Measurements from ENCODE around the gene TMEM209. TPM values are rescaled to one million over a fixed set of nuclear protein-coding genes. Genes with fewer than 3 reads are reported as not detected.
"Not testable (repeated sequence)": the region's sequence is repeated elsewhere in the genome, so short reads cannot be mapped to it uniquely, and the experiment has no call there.

The TMEM209 gene
- polyA plus RNA-seq, 3 donors from 2014 or later: 21.6 to 41.1 (median 39.9) TPM

- Mint-ChIP-seq H3K9me3 (no peaks in the 10 kb centered on the region), H3K27ac (no peak overlapping the region), H3K27me3 (ENCODE audit: low read depth in 3 of 3) (peaks cover 1 to 4% (median 1%) of the 10 kb centered on the region in 3 donors), H3K36me3 (no peaks in the 10 kb centered on the region), H3K4me3 (no peak overlapping the region), H3K4me1 (no peaks in the 10 kb centered on the region)
- DNase-seq: no peak
Observed at GRCh38 chr7:130228840-130229502, 23.8 kb upstream of the TMEM209 start.

- no peak for DNase-seq
- Mint-ChIP-seq H3K4me3 (no peak overlapping the region), H3K36me3 (no peaks in the 10 kb centered on the region), H3K27ac (no peak overlapping the region), H3K9me3 (no peaks in the 10 kb centered on the region), H3K4me1 (no peaks in the 10 kb centered on the region), H3K27me3 (ENCODE audit: low read depth in 3 of 3) (peaks cover 1 to 5% (median 4%) of the 10 kb centered on the region in 3 donors)
Observed at GRCh38 chr7:130227883-130228575, 22.8 kb upstream of the TMEM209 start.

GRCh38 chr7:130226333-130226732 is 21.1 kb upstream of the TMEM209 start:
- DNase-seq: no peak
- peaks cover 0 to 5% (median 4%) of the 10 kb centered on the region in 3 donors for H3K27me3 Mint-ChIP-seq (ENCODE audit: low read depth in 3 of 3)
- no peaks in the 10 kb centered on the region for H3K36me3 Mint-ChIP-seq
- no peaks in the 10 kb centered on the region for H3K9me3 Mint-ChIP-seq
- no peaks in the 10 kb centered on the region for H3K4me1 Mint-ChIP-seq
- H3K27ac Mint-ChIP-seq: no peak overlapping the region
- no peak overlapping the region for H3K4me3 Mint-ChIP-seq

- not testable (repeated sequence) for H3K27ac Mint-ChIP-seq; H3K4me1 Mint-ChIP-seq; H3K4me3 Mint-ChIP-seq; H3K36me3 Mint-ChIP-seq; H3K27me3 Mint-ChIP-seq (ENCODE audit: low read depth in 3 of 3); DNase-seq; H3K9me3 Mint-ChIP-seq
Observed at GRCh38 chr7:130224923-130225322, 19.7 kb upstream of the TMEM209 start.

- no peaks in the 10 kb centered on the region for H3K36me3 Mint-ChIP-seq
- H3K4me3 Mint-ChIP-seq: no peak overlapping the region
- H3K4me1 Mint-ChIP-seq: no peaks in the 10 kb centered on the region
- no peaks in the 10 kb centered on the region for H3K9me3 Mint-ChIP-seq
- peaks cover 0 to 5% (median 2%) of the 10 kb centered on the region in 3 donors for H3K27me3 Mint-ChIP-seq (ENCODE audit: low read depth in 3 of 3)
- peak overlapping the region in 1 of 6 donors; percentile 69 for H3K27ac Mint-ChIP-seq
- DNase-seq: no peak
Observed at GRCh38 chr7:130224210-130224609, 19.0 kb upstream of the TMEM209 start.

GRCh38 chr7:130223646-130224045 is 18.4 kb upstream of the TMEM209 start:
- H3K4me1 Mint-ChIP-seq: no peaks in the 10 kb centered on the region
- peak overlapping the region in 1 of 6 donors; percentile 69 for H3K27ac Mint-ChIP-seq
- peaks cover 0 to 5% (median 2%) of the 10 kb centered on the region in 3 donors for H3K27me3 Mint-ChIP-seq (ENCODE audit: low read depth in 3 of 3)
- H3K4me3 Mint-ChIP-seq: no peak overlapping the region
- no peaks in the 10 kb centered on the region for H3K9me3 Mint-ChIP-seq
- no peak for DNase-seq
- H3K36me3 Mint-ChIP-seq: no peaks in the 10 kb centered on the region

GRCh38 chr7:130221746-130222145 is 16.5 kb upstream of the TMEM209 start:
- Mint-ChIP-seq H3K4me1 (no peaks in the 10 kb centered on the region), H3K27ac (no peak overlapping the region), H3K36me3 (no peaks in the 10 kb centered on the region), H3K4me3 (no peak overlapping the region), H3K9me3 (no peaks in the 10 kb centered on the region), H3K27me3 (ENCODE audit: low read depth in 3 of 3) (peaks cover 2 to 5% (median 2%) of the 10 kb centered on the region in 3 donors)
- DNase-seq: no peak

- no peak for DNase-seq
- H3K4me3 Mint-ChIP-seq: no peak overlapping the region
- H3K27me3 Mint-ChIP-seq (ENCODE audit: low read depth in 3 of 3): peaks cover 0 to 5% (median 2%) of the 10 kb centered on the region in 3 donors
- H3K27ac Mint-ChIP-seq: no peak overlapping the region
- no peaks in the 10 kb centered on the region for H3K4me1 Mint-ChIP-seq
- no peaks in the 10 kb centered on the region for H3K9me3 Mint-ChIP-seq
- H3K36me3 Mint-ChIP-seq: no peaks in the 10 kb centered on the region
Observed at GRCh38 chr7:130219871-130220270, 14.7 kb upstream of the TMEM209 start.

GRCh38 chr7:130218806-130219620 is 13.8 kb upstream of the TMEM209 start:
- Mint-ChIP-seq H3K27ac (no peak overlapping the region), H3K4me3 (no peak overlapping the region)
- no peak for DNase-seq

GRCh38 chr7:130216750-130217149 is 11.5 kb upstream of the TMEM209 start:
- Mint-ChIP-seq H3K9me3 (no peaks in the 10 kb centered on the region), H3K36me3 (no peaks in the 10 kb centered on the region), H3K4me1 (no peaks in the 10 kb centered on the region), H3K27me3 (ENCODE audit: low read depth in 3 of 3) (peaks cover 0 to 2% (median 0%) of the 10 kb centered on the region in 3 donors), H3K27ac (no peak overlapping the region), H3K4me3 (no peak overlapping the region)
- no peak for DNase-seq

More at GRCh38 chr7:130218806-130219620, 13.8 kb upstream of the TMEM209 start:
- no peaks in the 10 kb centered on the region for H3K9me3 Mint-ChIP-seq
- no peaks in the 10 kb centered on the region for H3K36me3 Mint-ChIP-seq
- H3K4me1 Mint-ChIP-seq: no peaks in the 10 kb centered on the region
- peaks cover 0 to 4% (median 2%) of the 10 kb centered on the region in 3 donors for H3K27me3 Mint-ChIP-seq (ENCODE audit: low read depth in 3 of 3)

GRCh38 chr7:130216025-130216424 is 10.8 kb upstream of the TMEM209 start:
- H3K27ac Mint-ChIP-seq: no peak overlapping the region
- no peaks in the 10 kb centered on the region for H3K36me3 Mint-ChIP-seq
- no peaks in the 10 kb centered on the region for H3K4me1 Mint-ChIP-seq
- peaks cover 0 to 2% (median 0%) of the 10 kb centered on the region in 3 donors for H3K27me3 Mint-ChIP-seq (ENCODE audit: low read depth in 3 of 3)
- H3K4me3 Mint-ChIP-seq: no peak overlapping the region
- no peaks in the 10 kb centered on the region for H3K9me3 Mint-ChIP-seq
- no peak for DNase-seq

- no peak overlapping the region for H3K4me3 Mint-ChIP-seq
Observed at GRCh38 chr7:130213828-130214227, 8.6 kb upstream of the TMEM209 start.

GRCh38 chr7:130210181-130210935 is 5.2 kb upstream of the TMEM209 start:
- peaks cover under 1 to 5% (median 4%) of the 10 kb centered on the region in 3 donors for H3K27me3 Mint-ChIP-seq (ENCODE audit: low read depth in 3 of 3)
- peaks cover 3 to 6% of the 10 kb centered on the region in 2 donors for H3K4me1 Mint-ChIP-seq
- H3K36me3 Mint-ChIP-seq: peaks cover 0 to 2% (median 0%) of the 10 kb centered on the region in 3 donors
- H3K9me3 Mint-ChIP-seq: no peaks in the 10 kb centered on the region
- no peak overlapping the region for H3K4me3 Mint-ChIP-seq
- H3K27ac Mint-ChIP-seq: no peak overlapping the region
- DNase-seq: no peak

More at GRCh38 chr7:130213828-130214227, 8.6 kb upstream of the TMEM209 start:
- Mint-ChIP-seq H3K27ac (no peak overlapping the region), H3K9me3 (no peaks in the 10 kb centered on the region), H3K36me3 (no peaks in the 10 kb centered on the region), H3K4me1 (no peaks in the 10 kb centered on the region), H3K27me3 (ENCODE audit: low read depth in 3 of 3) (peaks cover 0 to 4% (median 0%) of the 10 kb centered on the region in 3 donors)
- DNase-seq: no peak

Measured in immature natural killer cell (primary cell).